SHP77 treated with DMSO at 0.1 percent for 48 hours (cell line): ENCODE data around the gene ZNF576.
"Not testable (repeated sequence)": the region's sequence is repeated elsewhere in the genome, so short reads cannot be mapped to it uniquely, and the experiment has no call there.

Source experiments
- DNase-seq: peaks from one replicate; lab custom pipeline; 2025; lab: John Stamatoyannopoulos, UW

Gene ZNF576

GRCh38 chr19:43626838-43627237 lies 30.4 kb downstream of the ZNF576 start:
- no peak for DNase-seq

GRCh38 chr19:43628646-43629326 lies 32.4 kb downstream of the ZNF576 start:
- no peak for DNase-seq

GRCh38 chr19:43631491-43631890 lies 35.1 kb downstream of the ZNF576 start:
- DNase-seq, result no peak

- no peak for DNase-seq
These were observed 37.1 kb downstream of the ZNF576 start for GRCh38 chr19:43633520-43633919.

DNA sequence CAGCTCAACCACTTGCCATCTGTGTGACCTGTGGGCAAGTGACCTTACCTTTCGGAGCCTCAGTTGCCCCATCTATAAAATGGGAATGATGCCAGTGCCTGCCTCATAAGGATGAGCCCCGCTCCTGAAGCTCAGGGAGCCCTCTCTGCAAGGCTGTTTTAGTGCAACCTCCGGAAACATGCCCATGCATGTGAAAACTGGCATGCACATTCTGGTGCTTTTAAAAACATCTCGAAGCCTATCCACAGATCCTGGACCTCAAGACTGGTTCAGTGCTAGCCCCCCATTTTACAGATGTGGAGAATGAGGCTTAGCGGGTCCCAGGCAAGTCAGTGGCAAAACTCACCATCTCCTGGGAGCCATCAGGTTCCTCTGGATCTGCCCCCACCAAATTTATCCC lies 37.7 kb downstream of the ZNF576 start:
- DNase-seq, result no peak

GRCh38 chr19:43634506-43634871 lies 38.1 kb downstream of the ZNF576 start:
- DNase-seq, result no peak

GRCh38 chr19:43634872-43635560 lies 38.6 kb downstream of the ZNF576 start:
- no peak for DNase-seq

DNA sequence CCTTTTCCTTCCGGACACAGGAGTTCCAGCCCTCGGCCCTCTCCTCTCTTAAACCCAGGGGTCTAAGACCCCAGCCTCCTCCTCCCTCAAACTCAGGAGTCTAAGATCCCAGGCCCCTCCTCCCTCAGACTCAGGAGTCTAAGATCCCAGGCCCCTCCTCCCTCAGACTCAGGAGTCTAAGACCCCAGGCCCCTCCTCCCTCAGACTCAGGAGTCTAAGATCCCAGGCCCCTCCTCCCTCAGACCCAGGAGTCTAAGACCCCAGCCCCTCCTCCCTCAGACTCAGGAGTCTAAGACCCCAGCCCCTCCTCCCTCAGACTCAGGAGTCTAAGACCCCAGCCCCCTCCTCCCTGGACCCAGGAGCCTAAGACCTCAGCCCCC lies 39.2 kb downstream of the ZNF576 start:
- not testable (repeated sequence) for DNase-seq

DNA sequence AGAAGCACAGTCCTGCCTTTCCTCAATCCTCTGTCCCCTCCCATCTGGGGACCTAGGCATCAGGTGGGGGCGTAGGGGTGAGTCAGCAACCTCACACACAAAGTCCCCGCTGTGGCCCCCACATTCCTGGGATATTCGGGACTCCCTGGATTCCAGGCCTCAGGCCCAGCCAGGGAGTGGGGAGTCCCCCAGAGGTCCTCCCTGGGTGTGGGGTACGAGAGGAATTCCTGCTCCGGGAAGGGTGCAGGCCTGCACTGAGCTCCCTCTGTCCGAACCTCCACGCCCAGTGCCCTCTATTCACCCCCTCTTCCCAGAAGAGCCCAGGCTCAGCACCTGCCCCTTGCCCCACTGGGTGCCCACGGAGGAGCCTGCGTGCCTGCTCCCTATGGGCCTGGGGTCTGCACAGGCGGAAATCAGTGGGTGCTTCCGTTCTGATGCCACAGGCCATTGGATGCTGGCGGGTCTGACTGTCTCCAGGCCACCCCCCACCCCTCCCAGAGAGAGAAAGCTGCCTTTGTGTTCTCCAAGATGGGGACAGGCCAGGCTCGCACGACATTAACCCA lies 39.8 kb downstream of the ZNF576 start:
- DNase-seq, result no peak

DNA sequence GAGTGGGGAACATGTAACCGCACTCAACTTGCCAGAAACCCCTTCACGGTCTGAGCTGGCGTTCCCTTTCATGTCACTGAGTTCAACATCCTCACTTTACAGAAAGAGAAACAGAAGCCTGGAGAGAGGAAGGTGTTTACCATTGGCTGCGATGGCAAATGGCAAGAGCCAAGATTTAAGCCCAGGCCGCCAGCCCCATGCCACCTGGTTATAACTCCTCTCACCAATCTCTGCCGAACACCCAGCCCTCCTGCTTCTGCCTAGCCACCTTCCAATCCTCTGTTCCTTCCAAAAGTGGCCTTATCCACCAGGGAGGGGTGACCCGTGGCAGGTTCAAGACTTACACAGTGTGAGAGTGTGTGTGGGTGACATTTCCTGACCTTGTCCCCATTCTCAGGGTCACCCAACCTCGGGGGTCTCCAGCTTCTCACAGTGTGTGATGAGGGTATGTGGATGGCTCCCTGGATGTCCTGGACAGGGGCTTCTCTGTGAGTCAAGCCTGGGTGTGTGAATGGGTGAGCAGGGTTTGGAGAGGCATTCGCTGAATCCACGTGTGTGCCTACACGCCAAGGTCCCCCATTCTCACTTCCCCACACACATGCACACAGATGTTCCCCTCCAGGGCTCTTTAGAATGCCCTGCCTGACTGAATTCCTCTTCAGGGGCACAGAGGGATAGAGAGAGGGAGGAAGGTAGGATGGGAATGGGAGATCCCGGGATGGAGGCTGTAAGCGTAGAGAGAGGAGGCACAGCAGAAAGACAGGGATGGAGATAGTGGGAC lies 42.0 kb downstream of the ZNF576 start:
- DNase-seq, result no peak

DNA sequence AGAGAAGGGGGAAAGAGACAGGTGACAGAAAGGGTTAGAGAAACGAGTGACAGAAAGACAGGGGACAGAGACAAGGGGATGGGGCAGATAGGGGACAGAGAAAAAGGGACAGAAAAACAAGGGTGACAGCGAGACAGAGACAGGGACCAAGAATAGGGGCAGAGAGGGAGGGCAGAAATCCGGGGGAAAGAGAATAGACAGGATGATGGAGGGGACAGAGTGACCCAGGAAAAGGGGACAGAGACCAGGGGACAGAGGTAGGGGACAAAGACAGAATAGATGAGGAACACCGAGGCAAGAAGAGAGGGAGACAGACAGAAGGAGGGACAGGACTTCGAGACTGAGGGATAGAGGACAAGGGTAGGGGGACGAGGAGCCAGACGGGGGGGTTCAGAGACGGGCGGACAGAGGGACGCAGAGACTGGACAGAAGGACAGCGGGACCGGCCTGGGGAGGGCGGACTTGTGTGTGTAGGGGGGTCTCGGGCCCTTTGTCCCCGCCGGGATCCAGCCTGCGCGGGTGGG lies 42.7 kb downstream of the ZNF576 start:
- DNase-seq, result no peak

GRCh38 chr19:43639519-43640423 lies 43.4 kb downstream of the ZNF576 start, which contains the start of gene CADM4:
Gene CADM4 (minus strand): TSS chr19:43639850. CDS start chr19:43639790, 60 bp downstream.
- no peak for DNase-seq

DNA sequence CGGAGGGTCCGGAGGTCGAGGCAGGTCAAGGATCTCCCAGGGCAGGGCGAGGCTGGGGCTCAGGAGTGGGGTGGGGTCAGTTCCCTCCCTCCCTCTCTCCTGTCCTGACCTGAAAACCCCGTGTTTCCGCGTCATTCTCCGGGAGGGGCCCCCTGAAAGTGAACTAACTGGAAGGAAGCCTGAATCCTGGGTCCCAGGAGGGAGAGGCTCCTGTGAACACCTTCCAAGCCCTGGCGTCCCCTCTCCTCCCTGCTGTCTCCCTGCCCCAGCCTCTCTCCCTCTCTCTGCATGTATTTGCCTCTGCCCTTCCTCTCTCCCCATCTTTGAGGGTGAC lies 44.0 kb downstream of the ZNF576 start:
- DNase-seq, result no peak

- DNase-seq, result no peak
These were observed 44.9 kb downstream of the ZNF576 start for GRCh38 chr19:43641333-43641732.

DNA sequence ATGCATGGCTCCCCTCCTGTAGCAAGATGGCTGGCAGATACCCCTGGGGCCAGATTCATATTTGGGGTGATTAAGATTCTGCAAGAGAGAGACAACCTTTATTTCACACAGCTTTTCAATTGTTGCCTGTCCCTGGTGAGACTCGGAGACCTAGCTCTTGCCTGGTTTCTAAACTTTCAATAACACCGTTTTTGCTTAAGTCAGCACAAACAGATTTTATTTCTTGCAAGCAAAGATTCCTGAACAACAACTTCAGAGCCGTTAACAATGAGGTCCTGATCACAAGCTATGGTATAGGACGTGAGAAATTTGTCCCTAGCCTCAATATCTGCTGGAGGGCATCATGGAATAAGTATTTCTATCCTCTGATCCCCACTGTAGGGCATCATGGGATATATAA lies 46.1 kb downstream of the ZNF576 start:
- no peak for DNase-seq

GRCh38 chr19:43643326-43643725 lies 46.9 kb downstream of the ZNF576 start:
- DNase-seq, result no peak

- DNase-seq, result no peak
These were observed 47.8 kb downstream of the ZNF576 start for GRCh38 chr19:43644181-43644580.

GRCh38 chr19:43648633-43649032 lies 52.2 kb downstream of the ZNF576 start:
- no peak for DNase-seq

- DNase-seq, result no peak
These were observed 53.1 kb downstream of the ZNF576 start for GRCh38 chr19:43649514-43649913.

- DNase-seq, result not testable (repeated sequence)
These were observed 53.9 kb downstream of the ZNF576 start for GRCh38 chr19:43650276-43650675.
